Measurements from ENCODE around the gene TENT4A.

The TENT4A gene

GRCh38 chr5:6804766-6805501 is 91.7 kb downstream of the TENT4A start:
- Histone ChIP-seq H2BK12ac (ENCODE audit: low read length in 2 of 2) (no peak overlapping the region), H4K91ac (ENCODE audit: low read length) (no peak overlapping the region), H3K4me2 (ENCODE audit: low read length, poor library complexity, severe bottlenecking) (no peak overlapping the region), H3K23ac (ENCODE audit: low read length in 2 of 2) (no peak overlapping the region), H3K9ac (ENCODE audit: low read length) (no peak overlapping the region), H3K4me1 (ENCODE audit: control insufficient read depth, insufficient read depth, low read depth, low read length) (no peaks in the 10 kb centered on the region), H3K27ac (ENCODE audit: low read length, poor library complexity, severe bottlenecking) (no peak overlapping the region), H2BK120ac (ENCODE audit: low read depth, low read length) (no peak overlapping the region), H2BK15ac (ENCODE audit: low read depth, poor library complexity, severe bottlenecking) (no peak overlapping the region), H2BK5ac (ENCODE audit: low read depth, low read length, poor library complexity, severe bottlenecking) (no peak overlapping the region), H4K8ac (ENCODE audit: low read length) (no peak overlapping the region), H2AK5ac (ENCODE audit: low read length, severe bottlenecking) (no peak overlapping the region), H3K4ac (ENCODE audit: low read depth in 1 of 2, low read length in 2 of 2) (no peak overlapping the region), H3K36me3 (ENCODE audit: control insufficient read depth in 1 of 2, insufficient read depth in 2 of 2, low read depth in 1 of 2, low read length in 2 of 2) (no peaks in the 10 kb centered on the region), H3K14ac (ENCODE audit: low read length in 2 of 2) (no peak overlapping the region), H3K4me3 (ENCODE audit: insufficient read depth in 1 of 2, low read depth in 1 of 2, low read length in 2 of 2) (no peak overlapping the region), H3K27me3 (ENCODE audit: control insufficient read depth in 1 of 2, insufficient read depth in 1 of 2, low read length in 2 of 2) (no peaks in the 10 kb centered on the region), H2AFZ (ENCODE audit: low read depth, low read length) (no peak overlapping the region), H3K18ac (ENCODE audit: low read depth in 1 of 2, low read length in 2 of 2) (no peak overlapping the region), H3K79me1 (replicated peaks; ENCODE audit: low read length, poor library complexity, severe bottlenecking) (no peaks in the 10 kb centered on the region), H3K9me3 (ENCODE audit: control insufficient read depth, low read length) (peaks cover 11% of the 10 kb centered on the region)
- no peak for DNase-seq
- 54% methylated on average over 4 of the region's 5 CpGs for WGBS

GRCh38 chr5:6805841-6806240 is 92.6 kb downstream of the TENT4A start:
- Histone ChIP-seq H2AK5ac (ENCODE audit: low read length, severe bottlenecking) (no peak overlapping the region), H2BK5ac (ENCODE audit: low read depth, low read length, poor library complexity, severe bottlenecking) (no peak overlapping the region), H3K4ac (ENCODE audit: low read depth in 1 of 2, low read length in 2 of 2) (no peak overlapping the region), H3K9me3 (ENCODE audit: control insufficient read depth, low read length) (peaks cover 7% of the 10 kb centered on the region), H4K8ac (ENCODE audit: low read length) (no peak overlapping the region), H4K91ac (ENCODE audit: low read length) (no peak overlapping the region), H3K36me3 (ENCODE audit: control insufficient read depth in 1 of 2, insufficient read depth in 2 of 2, low read depth in 1 of 2, low read length in 2 of 2) (no peaks in the 10 kb centered on the region), H3K23ac (ENCODE audit: low read length in 2 of 2) (no peak overlapping the region), H3K4me2 (ENCODE audit: low read length, poor library complexity, severe bottlenecking) (no peak overlapping the region), H2AFZ (ENCODE audit: low read depth, low read length) (no peak overlapping the region), H3K4me3 (ENCODE audit: insufficient read depth in 1 of 2, low read depth in 1 of 2, low read length in 2 of 2) (no peak overlapping the region), H2BK120ac (ENCODE audit: low read depth, low read length) (no peak overlapping the region), H2BK12ac (ENCODE audit: low read length in 2 of 2) (no peak overlapping the region), H3K27me3 (ENCODE audit: control insufficient read depth in 1 of 2, insufficient read depth in 1 of 2, low read length in 2 of 2) (no peaks in the 10 kb centered on the region), H3K18ac (ENCODE audit: low read depth in 1 of 2, low read length in 2 of 2) (no peak overlapping the region), H3K9ac (ENCODE audit: low read length) (no peak overlapping the region), H3K27ac (ENCODE audit: low read length, poor library complexity, severe bottlenecking) (no peak overlapping the region), H3K79me1 (replicated peaks; ENCODE audit: low read length, poor library complexity, severe bottlenecking) (no peaks in the 10 kb centered on the region), H2BK15ac (ENCODE audit: low read depth, poor library complexity, severe bottlenecking) (no peak overlapping the region), H3K14ac (ENCODE audit: low read length in 2 of 2) (no peak overlapping the region), H3K4me1 (ENCODE audit: control insufficient read depth, insufficient read depth, low read depth, low read length) (no peaks in the 10 kb centered on the region)
- no peak for DNase-seq
- 89% methylated on average over 2 of the region's 2 CpGs for WGBS
